Stimulated activated CD4-positive, alpha-beta T cell treated with anti-CD3 and anti-CD28 coated beads, Interleukin-15, amount 100 ng/mL, for 24 hours (primary cell): ENCODE data around the gene GRM3.
"Not testable (repeated sequence)": the region's sequence is repeated elsewhere in the genome, so short reads cannot be mapped to it uniquely, and the experiment has no call there.

ENCODE experiments used
- DNase-seq: peaks from one replicate; pipeline ENCODE4 v3.0.0-alpha.2; 2020

Gene GRM3

DNA sequence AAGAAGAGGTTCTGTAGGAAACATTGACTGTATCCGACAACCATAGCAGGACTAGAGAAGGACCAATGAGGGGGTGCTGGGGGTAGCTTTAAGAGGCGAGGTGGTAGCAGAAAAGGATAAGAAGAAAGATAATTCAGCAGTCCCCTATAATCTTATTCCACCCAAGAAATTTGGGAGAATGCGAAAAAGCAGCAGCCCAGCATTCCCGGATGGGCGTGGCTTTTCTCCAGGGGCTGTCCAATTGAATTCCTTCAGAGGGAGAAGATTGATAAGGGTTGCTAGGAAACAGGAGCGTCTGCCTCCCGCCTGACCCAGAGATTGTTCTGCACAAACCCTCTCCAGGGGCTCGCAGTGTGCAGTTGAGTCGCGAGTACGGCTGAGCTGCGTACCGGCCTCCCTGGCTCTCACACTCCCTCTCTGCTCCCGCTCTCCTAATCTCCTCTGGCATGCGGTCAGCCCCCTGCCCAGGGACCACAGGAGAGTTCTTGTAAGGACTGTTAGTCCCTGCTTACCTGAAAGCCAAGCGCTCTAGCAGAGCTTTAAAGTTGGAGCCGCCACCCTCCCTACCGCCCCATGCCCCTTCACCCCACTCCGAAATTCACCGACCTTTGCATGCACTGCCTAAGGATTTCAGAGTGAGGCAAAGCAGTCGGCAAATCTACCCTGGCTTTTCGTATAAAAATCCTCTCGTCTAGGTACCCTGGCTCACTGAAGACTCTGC is at the start of gene GRM3:
Gene GRM3 (plus strand): TSS at position 349 of the 721 bp plus-strand sequence. CDS start 121,237 bp downstream, outside the sequence.
- no peak for DNase-seq

GRCh38 chr7:86598311-86598710 is 45.4 kb upstream of the GRM3 start:
- DNase-seq = no peak

- DNase-seq = no peak
These were observed 45.0 kb upstream of the GRM3 start for GRCh38 chr7:86598721-86599120.

- no peak for DNase-seq
These were observed 43.0 kb upstream of the GRM3 start for GRCh38 chr7:86600506-86601290.

- not testable (repeated sequence) for DNase-seq
These were observed 28.0 kb upstream of the GRM3 start for GRCh38 chr7:86615711-86616110.

DNA sequence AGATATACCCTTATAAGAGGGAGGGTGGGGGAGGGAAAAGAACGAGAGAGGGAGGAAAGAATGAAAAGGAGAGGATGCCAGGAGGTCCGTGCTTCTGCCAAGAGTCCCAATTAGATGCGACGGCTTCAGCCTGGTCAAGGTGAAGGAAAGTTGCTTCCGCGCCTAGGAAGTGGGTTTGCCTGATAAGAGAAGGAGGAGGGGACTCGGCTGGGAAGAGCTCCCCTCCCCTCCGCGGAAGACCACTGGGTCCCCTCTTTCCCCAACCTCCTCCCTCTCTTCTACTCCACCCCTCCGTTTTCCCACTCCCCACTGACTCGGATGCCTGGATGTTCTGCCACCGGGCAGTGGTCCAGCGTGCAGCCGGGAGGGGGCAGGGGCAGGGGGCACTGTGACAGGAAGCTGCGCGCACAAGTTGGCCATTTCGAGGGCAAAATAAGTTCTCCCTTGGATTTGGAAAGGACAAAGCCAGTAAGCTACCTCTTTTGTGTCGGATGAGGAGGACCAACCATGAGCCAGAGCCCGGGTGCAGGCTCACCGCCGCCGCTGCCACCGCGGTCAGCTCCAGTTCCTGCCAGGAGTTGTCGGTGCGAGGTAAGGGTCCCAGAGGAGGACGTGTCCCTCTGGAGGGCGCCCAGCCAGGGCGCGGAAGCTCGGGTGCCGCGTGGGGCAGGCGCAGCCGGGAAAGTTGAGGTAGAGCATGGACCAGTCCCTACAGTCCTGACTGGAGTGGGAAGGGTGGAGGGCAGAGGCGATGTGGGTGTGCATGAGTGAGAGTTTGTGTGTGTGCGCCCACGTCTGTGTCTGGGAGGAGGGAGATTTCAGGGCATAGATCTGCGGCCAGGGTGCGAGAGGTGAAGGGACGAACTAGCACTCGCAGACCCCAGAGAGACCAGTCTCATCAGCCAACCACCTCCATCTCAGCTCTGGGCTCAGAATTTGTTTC is 844 bp downstream of the GRM3 start:
- no peak for DNase-seq

DNA sequence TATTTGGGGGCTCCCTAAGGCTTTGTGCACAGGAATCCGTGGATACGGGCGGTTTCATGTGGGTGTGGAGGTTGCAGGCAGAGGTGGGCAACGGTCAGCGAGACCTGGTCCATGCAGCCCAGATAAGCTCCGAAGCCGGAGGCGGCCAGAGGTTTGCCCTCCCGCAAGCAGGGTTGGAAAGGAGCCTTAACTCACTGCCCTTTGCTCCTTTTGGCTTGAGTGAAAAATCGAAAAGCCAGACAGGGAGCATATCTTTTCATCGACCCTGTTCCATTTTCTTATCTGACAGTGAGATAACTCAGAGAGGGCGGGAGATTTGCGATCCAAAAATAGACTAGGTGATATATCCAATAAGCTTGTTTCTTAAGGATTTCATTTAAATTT is 1.5 kb downstream of the GRM3 start:
- no peak for DNase-seq

- no peak for DNase-seq
These were observed 2.1 kb downstream of the GRM3 start for GRCh38 chr7:86645676-86646276.

DNA sequence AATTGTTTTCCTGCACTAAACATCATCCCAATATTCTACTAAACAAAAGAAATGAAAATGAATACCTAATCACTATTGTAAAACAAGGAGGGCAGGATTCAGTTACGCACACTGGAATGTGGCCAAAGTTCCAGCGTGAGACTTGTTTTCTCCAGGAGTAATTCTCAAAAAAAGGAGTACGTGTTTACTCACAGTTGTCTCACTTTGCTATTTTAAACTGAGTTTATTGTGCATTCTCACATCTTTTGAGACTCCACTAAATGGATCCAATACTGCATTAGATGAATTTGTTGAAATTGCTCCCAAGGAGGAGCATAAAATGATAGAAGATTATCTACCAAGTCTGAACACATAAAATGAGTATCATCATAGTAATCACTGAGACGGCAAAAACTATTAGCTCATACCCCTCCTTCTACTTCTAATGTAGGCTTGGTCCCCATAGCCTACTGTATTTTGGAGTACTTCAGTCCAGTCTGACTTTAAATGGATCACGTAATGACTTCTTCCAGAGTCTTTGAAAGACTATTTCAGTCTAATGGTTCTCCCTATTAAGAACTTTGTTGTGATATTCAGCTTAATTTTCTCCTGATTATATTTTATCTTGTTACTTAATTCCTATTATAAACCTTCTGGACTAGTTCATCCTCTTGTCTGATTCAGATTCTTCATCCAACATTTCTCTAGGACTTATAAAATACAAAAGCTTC is 3.8 kb downstream of the GRM3 start:
- no peak for DNase-seq

DNA sequence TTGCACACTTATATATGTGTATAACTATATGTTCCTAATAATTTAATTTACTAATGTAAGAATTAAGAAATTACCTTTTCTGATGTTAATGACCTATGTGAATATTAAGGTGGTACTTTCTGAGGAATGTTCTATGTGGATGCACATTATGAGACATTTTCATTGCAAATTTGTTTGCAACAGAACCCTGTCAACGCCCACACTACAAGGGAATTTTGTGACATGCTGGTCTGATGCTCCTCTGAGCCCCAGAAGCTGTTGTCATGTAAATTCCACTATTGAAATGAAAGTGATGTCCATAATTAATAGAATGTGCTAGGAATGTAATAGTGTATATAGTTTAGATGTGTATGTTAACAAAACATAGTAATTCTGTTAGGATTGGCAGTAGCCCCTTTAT is 4.5 kb downstream of the GRM3 start:
- no peak for DNase-seq

GRCh38 chr7:86653919-86654659 is 10.4 kb downstream of the GRM3 start:
- DNase-seq = no peak

- DNase-seq = no peak
These were observed 14.2 kb downstream of the GRM3 start for GRCh38 chr7:86657948-86658347.

GRCh38 chr7:86660950-86661462 is 17.3 kb downstream of the GRM3 start:
- DNase-seq = no peak

GRCh38 chr7:86664486-86664885 is 20.8 kb downstream of the GRM3 start:
- DNase-seq = no peak

- no peak for DNase-seq
These were observed 21.3 kb downstream of the GRM3 start for GRCh38 chr7:86664991-86665390.

DNA sequence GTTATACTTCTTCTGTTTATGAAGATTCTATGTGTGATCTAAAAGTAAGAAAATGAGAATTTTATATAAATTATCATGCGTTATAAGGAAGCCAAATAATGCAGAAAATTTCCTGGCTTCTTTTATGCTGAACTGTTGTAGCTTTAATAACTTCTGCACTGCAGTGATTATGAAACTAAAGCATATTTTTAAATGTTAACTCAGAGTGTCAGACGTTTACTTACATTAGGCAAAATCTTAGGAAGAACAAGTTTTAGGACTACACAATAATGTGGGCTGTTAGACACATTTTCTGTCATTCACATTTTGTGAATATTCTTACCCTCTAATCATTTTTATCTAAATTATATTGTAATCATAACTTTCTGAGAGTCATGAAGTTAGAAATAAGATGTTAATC is 22.0 kb downstream of the GRM3 start:
- no peak for DNase-seq

DNA sequence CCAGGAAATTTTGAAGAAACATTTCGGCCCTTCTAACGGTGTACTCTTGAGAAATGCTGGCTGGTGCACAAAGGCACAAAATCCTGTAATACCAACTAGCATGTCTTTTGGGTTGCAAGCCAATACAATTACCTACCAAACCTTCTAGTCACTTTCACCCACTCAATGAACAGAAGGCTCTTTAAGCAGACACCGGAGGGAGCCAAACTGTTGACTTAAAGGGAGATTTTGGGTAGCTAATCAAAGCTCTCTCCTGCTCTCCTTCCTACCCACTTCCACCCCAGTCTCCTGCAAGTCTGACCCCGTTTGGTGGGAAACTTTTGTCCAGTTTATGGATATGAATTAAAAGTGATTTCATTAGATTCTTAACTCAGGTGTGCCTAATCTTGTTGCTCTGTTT is 24.0 kb downstream of the GRM3 start:
- DNase-seq = no peak

DNA sequence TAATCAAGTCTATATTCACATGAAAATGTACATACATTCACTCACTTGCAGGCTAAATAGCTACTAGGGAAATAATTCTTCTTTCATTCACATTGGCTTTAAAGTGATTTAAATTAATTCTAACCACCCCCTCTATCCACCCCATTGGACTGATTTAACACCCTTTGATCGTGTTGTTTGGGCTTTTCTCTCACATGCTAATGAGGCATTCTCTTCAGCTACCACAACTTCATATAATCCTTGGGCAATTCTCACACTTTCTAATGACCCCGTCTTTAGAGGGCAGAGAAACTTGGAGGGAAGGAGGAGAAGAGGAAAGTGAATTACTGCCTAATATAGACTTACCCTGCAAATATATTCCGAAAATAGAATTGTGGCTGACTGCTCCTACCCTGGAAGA is 24.6 kb downstream of the GRM3 start:
- no peak for DNase-seq

GRCh38 chr7:86687831-86688230 is 44.1 kb downstream of the GRM3 start:
- no peak for DNase-seq

DNA sequence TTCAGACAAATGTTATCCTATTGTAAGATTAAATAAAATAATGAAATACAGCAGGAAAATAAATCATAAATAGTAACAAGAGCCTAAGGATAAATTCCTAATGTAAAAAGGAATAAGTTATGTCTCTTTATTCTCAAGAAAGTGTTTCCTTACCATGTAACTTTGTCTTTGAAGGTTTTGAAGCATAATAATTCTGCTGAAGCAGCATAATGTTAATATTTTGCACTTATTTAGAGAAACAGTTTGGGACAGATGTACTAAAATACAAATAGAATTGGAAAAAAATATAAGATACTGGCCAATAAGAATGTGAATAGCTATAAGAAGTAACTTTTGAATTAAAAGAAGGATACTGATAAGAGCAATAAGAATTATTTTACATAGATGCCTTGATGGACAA is 45.7 kb downstream of the GRM3 start:
- DNase-seq = no peak

DNA sequence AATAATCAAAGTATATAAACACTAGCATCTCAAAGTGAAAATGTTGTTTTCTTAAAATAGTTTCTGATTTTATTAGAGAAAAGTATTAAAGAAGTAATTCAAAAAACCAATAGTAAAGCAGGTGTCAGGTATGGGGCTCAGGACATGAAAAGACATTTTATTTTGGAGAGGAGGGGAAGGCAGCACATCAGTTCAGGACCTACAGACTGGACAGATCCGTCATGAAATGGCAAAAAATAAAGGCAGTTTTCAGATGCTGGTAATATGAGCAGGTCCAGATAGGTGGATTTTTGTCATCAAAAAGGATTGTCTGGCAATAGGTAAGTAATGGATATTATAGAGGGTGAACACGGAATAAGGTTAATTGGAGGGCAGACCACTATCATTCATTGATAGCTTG is 49.0 kb downstream of the GRM3 start:
- DNase-seq = no peak
